Bronchial epithelial cell (primary cell): Measurements from ENCODE around the gene MINDY3. TPM values are rescaled to one million over a fixed set of nuclear protein-coding genes. Genes with fewer than 3 reads are reported as not detected.
A peak's percentile ranks its signal among the peaks of the same experiment; 100 is the strongest.
"Not testable (repeated sequence)": the region's sequence is repeated elsewhere in the genome, so short reads cannot be mapped to it uniquely, and the experiment has no call there.

Experiments used
- DNase-seq: peaks from one replicate; pipeline ENCODE4 v3.0.0-alpha.2; 2010; ENCODE audit warnings: low read depth
- FAIRE-seq: peaks from 2 replicates; lab custom pipeline; 2011; peaks lifted over from hg19 to GRCh38; lab: Jason Lieb, UNC
- H3K27me3 ChIP-seq: 2 replicates; pipeline ENCODE4 v1.5.1; 2011; ENCODE audit warnings: low read length; ENCODE audit not compliant: control insufficient read depth, insufficient read depth
- H3K36me3 ChIP-seq: 2 replicates; pipeline ENCODE4 v1.5.1; 2011; ENCODE audit warnings: low read length; ENCODE audit not compliant: control insufficient read depth, insufficient read depth
- H3K4me3 ChIP-seq: 2 replicates; pipeline ENCODE4 v1.5.1; 2011; ENCODE audit warnings: mild to moderate bottlenecking, low read depth, low read length, control low read depth
- total RNA-seq: library from RNA; depleted of rRNA; stranded (reverse); fragments of >200 nt; gene quantifications from 2 replicates; pipeline ENCODE4 v1.2.1, GENCODE V29; 2014
- TF ChIP-seq, protein P1 (sequence below): IDR thresholded peaks from 2 replicates; pipeline ENCODE4 v1.5.1; 2011; ENCODE audit warnings: mild to moderate bottlenecking, moderate library complexity, low read length, control low read depth, inconsistent platforms; ENCODE audit not compliant: insufficient read depth, severe bottlenecking

The MINDY3 gene
- total RNA-seq, 1 donor from 2014 or later: 19.7 TPM

DNA sequence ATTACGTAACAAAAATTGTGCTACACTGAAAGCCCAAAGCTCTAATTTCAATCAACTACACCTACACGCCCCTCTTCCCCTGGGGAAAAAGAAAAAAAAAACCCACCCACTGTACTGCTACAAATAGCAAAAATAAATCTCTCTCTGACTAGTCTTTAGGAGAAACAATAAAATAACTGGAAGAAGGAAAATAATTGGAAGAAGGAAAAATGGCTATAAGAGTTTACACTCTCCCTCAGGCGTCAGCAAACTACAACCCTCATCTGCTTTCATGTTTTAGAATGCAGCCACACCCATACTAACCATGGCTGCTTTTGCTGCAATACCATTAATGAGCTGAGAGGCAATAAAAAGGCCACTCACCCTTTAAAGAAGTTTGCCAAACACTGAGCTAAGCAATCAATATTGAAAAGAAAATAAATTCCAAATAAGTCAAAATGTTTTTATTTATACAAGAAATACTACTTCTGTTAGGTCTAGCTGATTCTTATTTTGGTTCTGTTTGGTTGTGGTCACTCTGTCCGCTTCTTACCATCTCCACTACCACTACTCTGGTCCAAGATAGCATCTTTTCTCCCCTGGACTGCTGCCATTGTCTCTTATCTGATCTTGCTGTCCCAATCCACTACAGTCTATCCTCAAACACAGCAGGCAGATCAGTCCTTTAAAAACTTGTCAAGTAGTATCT, 3.8 kb downstream of the MINDY3 start:
- no peak for DNase-seq
- no peak for FAIRE-seq

DNA sequence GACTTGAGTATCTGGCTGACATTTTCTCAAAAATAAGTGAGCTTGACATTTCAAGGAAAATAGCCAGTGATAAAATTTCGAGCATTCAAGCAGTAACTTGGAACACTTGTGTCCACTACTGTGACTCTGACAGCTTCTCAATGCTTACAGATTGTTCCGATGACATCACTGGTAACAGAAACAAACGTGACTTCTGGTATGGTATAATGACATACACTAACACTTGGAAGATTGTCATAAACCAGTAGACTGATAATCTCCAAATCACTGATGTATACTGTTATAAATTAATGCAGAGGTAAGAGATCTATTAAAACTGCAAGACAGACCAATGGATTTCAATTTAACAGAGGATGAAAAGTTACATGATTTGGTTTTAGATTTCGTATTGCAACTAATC, 6.5 kb downstream of the MINDY3 start:
- Histone ChIP-seq H3K36me3 (no peaks in the 10 kb centered on the region), H3K27me3 (no peaks in the 10 kb centered on the region), H3K4me3 (no peak overlapping the region)
- TF ChIP-seq, protein P1, sequence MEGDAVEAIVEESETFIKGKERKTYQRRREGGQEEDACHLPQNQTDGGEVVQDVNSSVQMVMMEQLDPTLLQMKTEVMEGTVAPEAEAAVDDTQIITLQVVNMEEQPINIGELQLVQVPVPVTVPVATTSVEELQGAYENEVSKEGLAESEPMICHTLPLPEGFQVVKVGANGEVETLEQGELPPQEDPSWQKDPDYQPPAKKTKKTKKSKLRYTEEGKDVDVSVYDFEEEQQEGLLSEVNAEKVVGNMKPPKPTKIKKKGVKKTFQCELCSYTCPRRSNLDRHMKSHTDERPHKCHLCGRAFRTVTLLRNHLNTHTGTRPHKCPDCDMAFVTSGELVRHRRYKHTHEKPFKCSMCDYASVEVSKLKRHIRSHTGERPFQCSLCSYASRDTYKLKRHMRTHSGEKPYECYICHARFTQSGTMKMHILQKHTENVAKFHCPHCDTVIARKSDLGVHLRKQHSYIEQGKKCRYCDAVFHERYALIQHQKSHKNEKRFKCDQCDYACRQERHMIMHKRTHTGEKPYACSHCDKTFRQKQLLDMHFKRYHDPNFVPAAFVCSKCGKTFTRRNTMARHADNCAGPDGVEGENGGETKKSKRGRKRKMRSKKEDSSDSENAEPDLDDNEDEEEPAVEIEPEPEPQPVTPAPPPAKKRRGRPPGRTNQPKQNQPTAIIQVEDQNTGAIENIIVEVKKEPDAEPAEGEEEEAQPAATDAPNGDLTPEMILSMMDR: no peak
- DNase-seq (no peak), FAIRE-seq (no peak)

More for the DNA sequence above, 3.8 kb downstream of the MINDY3 start:
- TF ChIP-seq, protein P1: no peak
- no peak overlapping the region for H3K4me3 ChIP-seq
- H3K36me3 ChIP-seq: no peaks in the 10 kb centered on the region
- no peaks in the 10 kb centered on the region for H3K27me3 ChIP-seq

DNA sequence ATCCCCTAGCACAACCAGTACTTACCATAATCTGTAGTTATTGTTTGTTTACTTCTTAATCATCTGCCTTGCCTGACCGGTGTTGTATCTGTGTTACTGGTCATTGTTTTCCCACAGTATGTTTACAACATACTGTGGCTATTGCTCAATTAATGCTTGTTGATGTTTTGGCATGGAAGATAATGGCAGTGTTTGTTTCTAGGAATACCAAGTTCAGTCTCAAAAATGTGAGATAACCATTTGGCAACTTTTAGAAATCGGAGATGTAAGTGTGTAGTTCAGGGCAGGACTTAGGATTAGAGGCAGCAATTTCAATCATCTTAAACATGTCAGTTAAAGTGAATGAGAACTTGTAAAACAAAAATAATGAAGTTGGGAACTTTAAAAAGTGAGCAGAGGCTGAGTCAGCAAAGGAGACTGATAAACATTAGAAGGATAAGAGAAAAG, 8.2 kb downstream of the MINDY3 start:
- Histone ChIP-seq H3K27me3 (no peaks in the 10 kb centered on the region), H3K4me3 (no peak overlapping the region), H3K36me3 (no peaks in the 10 kb centered on the region)
- no peak for FAIRE-seq
- TF ChIP-seq, protein P1: no peak
- peak; percentile 25 for DNase-seq

DNA sequence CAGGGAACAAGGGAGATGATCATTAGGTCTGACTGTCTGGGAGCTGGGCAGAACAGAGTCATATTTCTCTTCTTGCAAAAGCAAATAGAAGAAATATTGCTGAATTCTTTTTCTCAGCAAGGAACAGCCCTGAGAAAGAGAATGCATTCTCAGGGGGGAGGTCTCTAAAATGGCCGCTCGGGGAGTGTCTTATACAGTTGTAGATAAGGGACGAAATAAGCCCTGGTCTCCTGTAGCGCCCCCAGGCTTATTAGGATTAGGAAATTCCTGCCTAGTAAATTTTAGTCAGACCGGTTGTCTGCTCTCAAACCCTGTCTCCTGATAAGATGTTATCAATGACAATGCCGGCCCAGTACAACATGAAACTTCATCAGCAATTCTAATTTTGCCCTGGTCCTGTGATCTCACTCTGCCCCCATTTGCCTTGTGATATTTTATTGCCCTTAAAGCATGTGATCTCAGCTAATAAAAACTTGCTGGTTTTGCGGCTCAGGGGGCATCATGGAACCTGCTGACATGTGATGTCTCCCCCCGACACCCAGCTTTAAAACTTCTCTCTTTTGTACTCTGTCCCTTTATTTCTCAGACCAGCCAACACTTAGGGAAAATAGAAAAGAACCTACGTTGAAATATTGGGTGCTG, 9.8 kb downstream of the MINDY3 start:
- not testable (repeated sequence) for H3K36me3 ChIP-seq, H3K27me3 ChIP-seq, FAIRE-seq, H3K4me3 ChIP-seq, DNase-seq

DNA sequence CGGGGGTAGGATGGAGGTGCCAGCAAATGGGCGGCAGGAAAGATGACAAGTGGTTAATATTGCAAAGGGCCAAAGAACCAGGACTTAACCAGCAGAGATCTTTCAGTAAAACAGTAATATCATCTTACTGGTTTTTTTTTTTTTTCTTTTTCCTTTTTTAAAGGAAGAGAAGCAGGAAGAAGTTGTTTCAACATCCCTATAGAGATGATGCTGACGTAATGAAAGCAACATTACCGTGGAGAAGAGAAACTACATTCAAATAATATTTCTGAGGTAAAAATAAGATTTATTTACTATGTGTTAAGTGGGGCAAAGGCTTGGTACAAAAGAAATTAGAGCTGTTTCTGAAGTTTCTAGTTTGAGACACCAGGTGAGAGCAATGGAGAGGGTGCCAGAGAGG, 11.0 kb downstream of the MINDY3 start:
- no peak overlapping the region for H3K4me3 ChIP-seq
- no peaks in the 10 kb centered on the region for H3K27me3 ChIP-seq
- DNase-seq: no peak
- no peaks in the 10 kb centered on the region for H3K36me3 ChIP-seq
- FAIRE-seq: no peak
- TF ChIP-seq, protein P1: no peak

DNA sequence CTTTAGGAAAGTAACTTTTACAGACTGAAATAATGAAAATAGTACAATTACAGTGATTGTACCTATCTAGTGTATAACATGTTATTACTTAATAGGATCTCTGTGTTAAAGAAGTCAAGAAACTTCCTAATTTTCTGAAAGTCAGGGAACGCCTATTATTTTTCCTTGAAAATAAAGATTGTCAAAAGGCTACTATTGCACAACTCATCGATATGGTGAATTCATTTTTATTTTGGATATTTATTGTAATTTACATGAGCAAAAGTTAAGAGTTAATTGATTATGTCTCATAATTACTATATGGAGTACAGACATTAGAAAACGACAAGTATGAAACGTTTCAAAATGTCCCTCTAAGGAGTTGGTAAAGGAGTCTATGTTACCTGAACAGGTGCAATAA, 12.8 kb downstream of the MINDY3 start:
- FAIRE-seq: no peak
- TF ChIP-seq, protein P1: no peak
- Histone ChIP-seq H3K4me3 (no peak overlapping the region), H3K27me3 (no peaks in the 10 kb centered on the region), H3K36me3 (no peaks in the 10 kb centered on the region)
- no peak for DNase-seq
